NCI-H82 (cell line): Measurements from ENCODE around the gene DNAH12.
A peak's percentile ranks its signal among the peaks of the same experiment; 100 is the strongest.

Source experiments
- DNase-seq: peaks from one replicate; lab custom pipeline; 2025; lab: John Stamatoyannopoulos, UW

The DNAH12 gene

GRCh38 chr3:57544181-57545125 is at the start of gene DNAH12:
Gene DNAH12, minus strand, starts transcription at chr3:57544344. Its CDS starts 1,474 bp downstream, at chr3:57542870.
- peak; percentile 52 for DNase-seq

GRCh38 chr3:57592306-57592705 is 48.2 kb upstream of the DNAH12 start:
- no peak for DNase-seq

DNA sequence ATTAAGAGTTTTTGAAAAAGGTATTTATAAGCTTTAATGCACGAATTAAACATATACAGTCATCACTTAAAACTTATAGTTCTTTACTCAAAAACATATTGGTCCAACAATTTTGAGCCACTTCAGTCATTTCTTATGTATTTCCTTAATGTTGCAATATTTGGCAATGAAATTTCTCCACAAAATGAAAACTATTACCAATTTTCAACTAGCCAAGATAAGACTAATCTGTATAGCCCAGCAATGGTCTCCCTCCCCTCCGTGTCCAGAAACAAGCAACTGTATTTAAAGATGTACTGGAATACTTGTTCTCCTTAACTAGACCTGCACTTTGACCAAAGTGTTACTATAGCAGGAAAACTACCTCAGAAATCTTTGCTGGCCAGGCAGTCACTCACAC is 43.8 kb upstream of the DNAH12 start:
- no peak for DNase-seq

DNA sequence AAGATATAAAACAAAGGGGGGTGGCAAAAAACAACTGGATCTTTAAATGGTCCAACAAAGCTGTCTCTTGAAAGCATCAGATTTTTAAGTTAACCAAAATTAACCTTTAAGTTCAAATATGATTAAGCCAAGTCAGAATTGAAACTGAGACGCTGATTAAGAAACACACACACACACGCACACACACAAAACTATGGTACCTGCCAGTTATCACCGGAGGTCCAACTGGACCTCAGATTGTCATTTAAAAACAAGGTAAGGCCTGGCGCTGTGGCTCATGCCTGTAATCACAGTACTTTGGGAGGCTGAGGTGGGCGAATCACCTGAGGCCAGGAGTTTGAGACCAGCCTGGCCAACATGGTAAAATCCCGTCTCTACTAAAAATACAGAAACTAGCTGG is 42.6 kb upstream of the DNAH12 start:
- DNase-seq = no peak

GRCh38 chr3:57583544-57583943 is 39.4 kb upstream of the DNAH12 start:
- DNase-seq = no peak

DNA sequence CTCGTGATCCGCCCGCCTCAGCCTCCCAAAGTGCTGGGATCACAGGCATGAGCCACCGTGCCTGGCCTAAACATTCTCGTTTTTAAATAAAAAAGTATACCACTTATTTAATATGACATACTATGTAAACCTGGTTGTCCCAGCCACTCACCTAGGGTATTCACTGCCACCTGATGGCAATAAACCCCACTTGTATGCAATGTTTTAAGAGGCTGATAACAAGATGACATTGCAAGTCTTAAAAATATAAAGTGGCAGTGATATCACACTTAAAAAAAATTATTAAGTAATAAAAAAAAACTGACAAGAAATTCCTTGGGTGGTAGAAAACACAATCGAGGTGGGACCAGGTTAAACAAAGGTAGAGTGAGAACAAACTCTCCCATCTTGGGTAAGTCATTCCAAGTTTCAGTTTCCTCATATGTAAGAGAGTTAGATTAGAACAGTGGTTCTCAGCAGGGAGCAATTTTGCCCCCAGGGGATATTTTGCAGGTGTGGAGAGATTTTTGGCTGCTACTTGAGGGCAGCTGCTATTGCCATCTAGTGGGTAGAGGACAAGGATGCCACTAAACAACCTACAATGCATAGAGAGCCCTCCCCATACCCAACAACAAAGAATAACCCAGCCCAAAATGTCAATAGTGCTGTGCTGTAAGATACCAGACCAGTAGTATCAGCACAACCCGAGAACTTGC is 38.5 kb upstream of the DNAH12 start:
- no peak for DNase-seq

- no peak for DNase-seq
These were observed 33.7 kb upstream of the DNAH12 start for GRCh38 chr3:57577801-57578200.

DNA sequence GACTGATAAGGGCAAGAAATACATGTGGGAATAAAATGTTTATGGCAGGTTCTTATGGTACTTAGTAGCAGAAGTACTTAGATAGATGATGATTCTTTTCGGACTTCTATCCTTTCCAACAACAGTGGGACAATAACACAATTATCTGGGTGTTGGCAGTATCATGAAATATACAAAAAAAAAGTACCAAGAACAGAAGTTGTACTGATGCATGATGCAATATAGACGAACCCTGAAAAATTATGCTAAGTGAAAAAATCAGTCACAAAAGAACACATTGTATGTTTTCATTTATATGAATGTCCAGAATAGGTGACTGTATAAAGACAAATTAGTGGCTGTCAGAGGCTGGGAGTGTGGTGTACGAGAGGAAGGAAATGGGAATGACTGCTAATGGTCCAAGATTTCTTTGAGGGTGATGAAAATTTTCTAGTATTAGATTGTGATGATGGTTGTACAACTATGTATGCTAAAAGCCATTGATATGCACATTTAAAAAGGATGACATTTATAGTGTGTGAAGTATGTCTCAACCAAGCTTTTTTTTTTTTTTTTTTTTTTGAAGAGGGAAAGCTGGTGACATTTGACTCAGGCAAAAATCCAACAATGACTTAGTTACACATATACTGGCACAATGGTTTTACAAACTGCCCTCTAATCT is 32.0 kb upstream of the DNAH12 start:
- DNase-seq = no peak

- DNase-seq = no peak
These were observed 28.0 kb upstream of the DNAH12 start for GRCh38 chr3:57572096-57572495.

DNA sequence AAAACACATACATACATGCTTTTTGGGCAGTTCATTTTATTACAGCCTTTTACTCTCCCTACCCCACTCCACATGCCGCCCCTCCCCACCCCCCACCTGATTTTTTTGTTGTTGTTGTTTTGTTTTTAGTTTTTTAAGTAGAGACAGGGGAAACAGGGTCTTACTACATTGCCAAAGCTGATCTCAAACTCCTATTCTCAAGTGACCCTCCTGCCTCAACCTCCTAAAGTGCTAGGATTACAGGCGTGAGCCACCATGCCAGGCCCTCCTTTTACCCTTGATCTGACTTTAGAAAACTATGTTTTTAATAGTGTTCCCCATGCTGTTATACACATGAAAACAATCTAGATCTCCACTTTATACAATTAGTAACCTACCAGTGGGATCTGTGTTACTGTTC is 26.7 kb upstream of the DNAH12 start:
- DNase-seq = no peak

DNA sequence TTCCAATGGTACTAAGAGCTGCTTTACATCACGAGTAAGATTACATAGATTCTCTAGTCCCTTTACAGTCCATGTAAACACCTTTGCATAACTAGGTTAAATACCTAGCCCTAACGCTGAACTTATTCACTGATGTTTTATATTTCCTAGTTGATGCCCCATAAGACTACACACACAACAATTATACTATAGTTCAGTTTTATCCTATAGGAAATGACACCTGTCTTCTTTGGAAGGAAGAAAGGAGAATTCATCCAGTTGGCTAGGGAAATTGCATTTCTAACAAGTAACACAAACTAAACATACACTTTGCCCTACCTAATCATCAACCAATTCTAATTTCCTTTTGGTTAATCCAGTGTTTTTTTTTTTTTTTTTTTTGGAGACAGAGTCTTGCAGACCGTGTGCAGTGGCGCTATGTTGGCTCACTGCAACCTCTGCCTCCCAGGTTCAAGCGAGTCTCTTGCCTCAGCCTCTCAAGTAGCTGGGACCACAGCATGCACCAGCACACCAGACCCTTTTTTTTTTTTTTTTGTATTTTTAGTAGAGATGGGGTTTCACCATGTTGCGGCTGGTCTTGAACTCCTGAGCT is 25.8 kb upstream of the DNAH12 start:
- DNase-seq = no peak

DNA sequence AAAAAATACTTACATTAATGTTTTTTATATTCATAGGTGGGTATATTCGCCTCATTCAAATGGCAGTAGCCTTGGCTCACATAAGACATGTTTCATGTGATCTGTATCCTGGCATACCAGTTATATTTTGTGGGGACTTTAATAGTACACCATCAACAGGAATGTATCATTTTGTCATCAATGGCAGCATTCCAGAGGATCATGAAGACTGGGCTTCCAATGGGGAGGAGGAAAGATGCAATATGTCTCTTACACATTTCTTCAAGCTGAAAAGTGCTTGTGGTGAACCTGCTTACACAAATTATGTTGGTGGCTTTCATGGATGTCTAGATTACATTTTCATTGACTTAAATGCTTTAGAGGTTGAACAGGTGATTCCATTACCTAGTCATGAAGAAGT is 15.4 kb upstream of the DNAH12 start:
- no peak for DNase-seq

DNA sequence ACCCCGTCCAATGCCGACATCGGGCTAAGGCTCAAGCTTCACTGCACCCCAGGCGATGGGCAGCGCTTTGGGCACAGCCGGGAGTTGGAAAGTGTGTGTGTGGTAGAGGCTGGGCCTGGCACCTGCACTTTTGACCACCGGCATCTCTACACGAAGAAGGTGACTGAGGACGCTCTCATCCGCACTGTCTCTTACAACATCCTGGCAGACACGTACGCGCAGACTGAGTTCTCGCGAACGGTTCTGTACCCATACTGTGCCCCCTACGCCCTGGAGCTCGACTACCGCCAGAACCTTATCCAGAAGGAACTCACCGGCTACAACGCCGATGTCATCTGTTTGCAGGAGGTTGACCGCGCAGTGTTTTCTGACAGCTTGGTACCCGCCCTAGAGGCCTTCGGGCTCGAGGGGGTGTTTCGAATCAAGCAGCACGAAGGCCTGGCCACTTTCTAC is 13.0 kb upstream of the DNAH12 start:
- peak; percentile 29 for DNase-seq

DNA sequence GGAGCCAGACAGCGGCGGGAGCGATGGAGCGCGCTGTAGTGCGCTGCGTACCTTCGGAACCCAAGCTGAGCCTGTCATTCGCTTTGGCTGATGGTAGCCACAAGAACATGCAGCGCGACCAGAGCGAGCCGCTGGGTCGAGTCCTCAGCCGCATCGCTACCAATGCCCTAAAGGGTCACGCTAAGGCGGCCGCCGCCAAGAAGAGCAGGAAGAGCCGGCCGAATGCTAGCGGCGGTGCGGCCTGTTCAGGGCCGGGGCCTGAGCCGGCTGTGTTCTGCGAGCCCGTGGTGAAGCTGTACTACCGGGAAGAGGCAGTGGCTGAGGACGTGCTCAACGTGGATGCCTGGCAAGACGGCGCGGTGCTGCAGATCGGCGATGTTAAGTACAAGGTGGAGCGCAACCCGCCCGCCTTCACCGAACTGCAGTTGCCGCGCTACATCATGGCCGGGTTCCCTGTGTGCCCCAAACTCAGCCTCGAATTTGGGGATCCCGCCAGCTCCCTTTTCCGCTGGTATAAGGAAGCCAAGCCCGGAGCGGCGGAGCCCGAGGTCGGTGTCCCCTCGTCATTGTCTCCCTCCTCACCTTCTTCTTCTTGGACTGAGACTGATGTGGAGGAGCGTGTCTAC is 12.4 kb upstream of the DNAH12 start:
- DNase-seq = peak; percentile 49

DNA sequence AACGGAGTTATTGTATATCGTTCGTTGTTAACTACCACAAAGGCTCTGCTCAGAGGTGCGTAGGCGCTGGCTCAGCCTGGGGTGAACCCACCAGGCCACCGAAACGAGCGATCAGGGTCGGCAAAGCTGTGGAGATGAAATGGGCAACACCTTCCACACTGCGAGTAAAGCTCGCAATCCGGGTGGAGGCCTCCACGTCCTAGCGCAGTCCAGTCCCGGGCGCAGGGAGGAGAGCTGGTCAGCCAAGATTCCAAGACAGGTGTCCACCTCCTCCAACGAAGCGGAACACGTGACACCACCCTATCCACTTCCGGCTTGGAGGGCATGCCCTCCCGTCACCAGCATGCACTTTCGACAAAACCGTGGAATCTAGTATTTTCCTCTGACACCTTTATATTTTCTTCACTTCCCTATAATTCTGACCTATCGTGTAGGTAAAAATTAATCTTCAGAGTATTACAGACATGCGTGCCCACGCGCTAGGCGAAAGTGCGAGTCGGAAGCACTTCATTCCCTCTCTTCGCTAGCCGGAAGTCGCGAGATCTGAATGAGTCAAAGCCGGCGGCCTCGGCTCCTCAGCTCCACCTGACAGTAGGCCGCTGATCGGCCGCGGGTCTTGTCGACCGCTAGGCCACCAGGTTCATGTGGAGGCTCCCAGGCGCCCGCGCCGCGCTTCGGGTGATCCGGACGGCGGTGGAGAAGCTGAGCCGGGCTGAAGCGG is 11.8 kb upstream of the DNAH12 start, which contains the start of gene PDE12:
PDE12 (plus strand) TSS at position 537 of the 721 bp plus-strand sequence; CDS start at position 643, 106 bp downstream.
- peak; percentile 90 for DNase-seq

GRCh38 chr3:57555306-57555705 is 11.2 kb upstream of the DNAH12 start:
- DNase-seq = peak; percentile 6

- peak; percentile 96 for DNase-seq
These were observed 2.5 kb upstream of the DNAH12 start for GRCh38 chr3:57546616-57547015.

- no peak for DNase-seq
These were observed 1.6 kb upstream of the DNAH12 start for GRCh38 chr3:57545636-57546268.

GRCh38 chr3:57538465-57538864 is 5.7 kb downstream of the DNAH12 start:
- DNase-seq = no peak

- no peak for DNase-seq
These were observed 14.0 kb downstream of the DNAH12 start for GRCh38 chr3:57530071-57530608.
